HG03280 (cell line): Measurements from ENCODE around the gene MGME1.
"Not testable (repeated sequence)": the region's sequence is repeated elsewhere in the genome, so short reads cannot be mapped to it uniquely, and the experiment has no call there.

Experiments used
- ATAC-seq: cut with Tn5 transposase; IDR thresholded peaks from one replicate; pipeline ENCODE4 v1.9.1; 2021; ENCODE audit warnings: mild to moderate bottlenecking, moderate library complexity; ENCODE audit not compliant: unreplicated experiment

MGME1 gene

DNA sequence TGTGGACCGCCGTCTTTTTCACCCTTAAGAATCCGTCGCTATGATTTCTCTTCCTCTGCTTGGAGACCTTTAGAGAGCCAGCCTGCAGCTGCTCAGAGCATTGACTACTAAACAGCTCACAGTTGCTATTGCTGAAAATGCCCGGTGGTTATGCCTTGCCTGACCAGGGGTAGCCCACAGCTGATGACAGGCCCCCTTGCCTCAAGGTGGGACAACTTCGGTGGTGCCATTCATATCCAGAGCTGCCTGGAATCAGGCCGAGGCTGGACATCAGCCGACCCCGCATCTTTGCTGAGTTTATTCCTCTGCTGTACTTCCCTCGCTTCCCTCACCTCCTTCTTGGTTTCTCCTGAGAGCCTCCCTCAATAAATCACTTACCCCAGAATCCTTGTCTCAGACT is 49.3 kb downstream of the MGME1 start:
- ATAC-seq, result no peak

DNA sequence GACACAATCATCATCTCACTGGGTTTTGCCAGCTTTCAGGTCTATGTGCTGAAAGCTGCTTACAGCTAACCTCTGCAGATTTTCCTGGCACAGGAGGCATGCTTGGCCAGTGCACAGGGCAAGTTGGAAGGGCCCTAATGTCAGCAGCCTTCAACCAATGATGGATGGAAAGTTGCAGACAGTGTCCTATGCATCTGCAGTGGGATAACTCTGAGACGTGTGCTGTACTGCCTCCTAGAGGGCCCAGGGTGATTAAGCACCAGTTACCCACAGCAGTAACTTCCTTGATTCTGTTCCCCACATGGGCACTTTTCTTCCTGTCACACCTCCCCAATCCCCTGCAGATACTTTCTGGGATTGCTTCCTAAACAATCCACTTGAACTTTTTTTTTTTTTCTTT is 50.2 kb downstream of the MGME1 start:
- no peak for ATAC-seq

DNA sequence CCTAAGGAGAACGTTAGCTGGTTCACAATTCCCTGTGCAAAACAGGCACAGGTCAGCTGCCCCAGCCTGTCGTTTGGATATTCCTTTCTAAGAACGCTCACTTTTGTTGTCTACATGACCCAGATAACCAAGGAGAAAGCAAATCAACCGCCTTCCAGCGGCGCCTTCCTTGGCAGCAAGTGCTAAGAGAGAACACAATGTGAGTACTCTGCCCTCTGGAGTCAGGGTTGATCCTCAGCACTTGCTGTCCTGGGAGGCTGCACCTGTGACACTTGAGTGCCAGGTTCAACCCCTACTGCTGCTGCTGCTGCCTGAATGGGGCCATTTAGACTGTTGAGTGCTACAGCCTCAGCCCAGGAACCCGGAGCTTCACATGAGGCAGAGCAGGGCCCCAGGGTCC is 52.1 kb downstream of the MGME1 start:
- ATAC-seq, result no peak

DNA sequence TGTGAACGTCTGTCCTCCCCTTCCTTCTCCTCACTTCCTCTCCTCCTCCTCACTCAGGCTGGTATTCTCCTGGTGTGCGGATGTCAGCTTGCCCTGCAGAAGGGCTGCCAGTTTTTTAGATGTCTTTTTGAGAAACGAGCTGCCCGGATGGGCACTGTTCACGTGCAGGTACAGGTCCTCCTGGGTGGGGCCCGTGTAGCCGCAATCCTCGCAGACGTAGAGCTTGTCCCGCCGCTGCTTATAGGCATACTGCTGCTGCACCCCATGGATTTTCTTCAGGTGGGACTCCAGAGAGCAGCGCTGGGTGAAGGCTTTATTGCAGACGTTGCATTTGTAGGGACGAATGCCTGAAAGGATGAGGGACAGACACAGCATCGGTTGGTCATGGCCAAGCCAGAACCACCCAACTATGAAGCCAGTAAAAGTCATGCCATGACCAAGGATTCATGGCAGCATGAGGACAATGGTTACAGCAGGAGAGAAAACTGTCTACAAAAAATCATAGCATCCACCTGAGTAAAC is 55.8 kb downstream of the MGME1 start:
- ATAC-seq, result no peak

DNA sequence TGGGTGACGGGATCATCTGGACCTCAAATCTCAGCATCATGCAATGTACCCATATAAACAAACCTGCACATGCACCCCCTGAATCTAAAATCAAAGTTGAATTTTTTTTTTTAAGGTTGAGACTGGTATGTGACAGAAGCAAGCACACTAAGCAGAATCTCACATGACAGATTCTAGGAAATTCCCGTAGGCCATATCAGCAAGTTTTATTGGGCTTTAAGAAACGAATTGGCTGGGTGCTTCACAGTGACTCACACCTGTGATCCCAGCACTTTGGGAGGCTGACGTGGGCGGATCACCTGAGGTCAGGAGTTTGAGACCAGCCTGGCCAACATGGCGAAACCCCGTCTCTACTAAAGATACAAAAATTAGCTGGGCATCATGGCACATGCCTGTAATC is 58.2 kb downstream of the MGME1 start:
- not testable (repeated sequence) for ATAC-seq

DNA sequence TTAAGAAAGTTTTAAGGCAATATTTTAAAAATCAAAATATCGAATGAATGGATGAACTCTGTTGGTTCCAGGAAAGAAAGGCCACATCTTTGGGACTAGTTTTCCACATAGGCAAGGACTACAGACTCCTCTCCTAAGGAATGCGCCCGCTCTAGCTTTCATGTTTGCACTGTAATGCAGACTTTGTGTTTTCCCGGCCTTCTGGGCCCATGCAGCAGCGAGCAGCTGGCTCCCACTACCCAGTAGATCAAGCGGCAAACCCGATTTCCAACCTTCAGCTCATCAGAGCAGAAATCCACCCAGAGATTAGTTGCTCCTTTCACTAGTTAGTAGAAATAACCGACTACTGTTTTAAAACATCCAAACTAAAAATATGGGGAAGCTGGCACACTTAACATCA is 61.2 kb downstream of the MGME1 start:
- no peak for ATAC-seq

DNA sequence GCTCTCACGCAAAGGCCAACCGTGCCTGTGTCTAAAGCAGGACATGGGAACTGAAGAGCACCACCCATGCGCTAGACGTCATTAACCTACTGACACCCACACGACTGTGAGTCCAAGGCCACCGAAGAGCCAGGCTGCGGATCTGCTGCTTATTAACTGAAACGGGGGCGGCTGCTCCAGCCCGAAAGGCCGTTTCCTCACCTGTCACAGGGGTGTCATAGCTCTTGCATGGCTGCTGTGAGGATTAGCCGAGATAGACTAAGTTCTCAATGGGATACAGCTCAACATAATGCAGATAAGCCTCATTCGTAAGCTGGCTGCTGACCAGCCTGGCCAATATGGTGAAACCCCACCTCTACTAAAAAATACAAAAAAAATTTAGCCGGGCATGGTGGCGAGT is 62.2 kb downstream of the MGME1 start:
- no peak for ATAC-seq

DNA sequence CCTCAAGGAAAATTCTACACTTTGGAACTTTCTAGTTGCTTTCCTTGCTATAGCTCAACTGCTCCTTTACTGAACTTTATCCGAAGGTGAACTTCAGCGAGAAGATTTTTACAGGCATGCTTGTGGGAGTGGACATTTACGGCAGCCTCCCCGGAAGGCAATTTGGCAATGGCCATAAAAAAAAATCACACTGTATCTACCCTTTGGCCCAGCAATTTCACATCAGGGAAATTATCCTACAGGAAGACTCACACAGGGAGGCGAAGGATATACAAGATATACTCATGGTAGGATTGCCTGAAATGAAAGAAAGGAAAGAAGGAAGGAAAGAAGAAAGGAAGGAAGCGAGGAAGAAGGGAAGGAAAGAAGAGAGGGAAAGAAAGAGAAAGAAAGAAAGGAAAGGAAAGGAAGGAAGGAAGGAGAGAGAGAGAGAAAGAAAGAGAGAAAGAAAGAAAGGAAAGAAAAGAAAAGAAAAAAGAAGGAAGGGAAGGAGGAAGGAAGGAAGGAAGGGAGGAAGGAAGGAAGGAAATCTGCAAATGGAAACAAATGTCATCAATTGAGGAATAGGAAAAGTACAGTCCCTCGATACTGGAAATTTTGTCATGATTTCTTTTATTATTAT is 63.2 kb downstream of the MGME1 start:
- no peak for ATAC-seq

DNA sequence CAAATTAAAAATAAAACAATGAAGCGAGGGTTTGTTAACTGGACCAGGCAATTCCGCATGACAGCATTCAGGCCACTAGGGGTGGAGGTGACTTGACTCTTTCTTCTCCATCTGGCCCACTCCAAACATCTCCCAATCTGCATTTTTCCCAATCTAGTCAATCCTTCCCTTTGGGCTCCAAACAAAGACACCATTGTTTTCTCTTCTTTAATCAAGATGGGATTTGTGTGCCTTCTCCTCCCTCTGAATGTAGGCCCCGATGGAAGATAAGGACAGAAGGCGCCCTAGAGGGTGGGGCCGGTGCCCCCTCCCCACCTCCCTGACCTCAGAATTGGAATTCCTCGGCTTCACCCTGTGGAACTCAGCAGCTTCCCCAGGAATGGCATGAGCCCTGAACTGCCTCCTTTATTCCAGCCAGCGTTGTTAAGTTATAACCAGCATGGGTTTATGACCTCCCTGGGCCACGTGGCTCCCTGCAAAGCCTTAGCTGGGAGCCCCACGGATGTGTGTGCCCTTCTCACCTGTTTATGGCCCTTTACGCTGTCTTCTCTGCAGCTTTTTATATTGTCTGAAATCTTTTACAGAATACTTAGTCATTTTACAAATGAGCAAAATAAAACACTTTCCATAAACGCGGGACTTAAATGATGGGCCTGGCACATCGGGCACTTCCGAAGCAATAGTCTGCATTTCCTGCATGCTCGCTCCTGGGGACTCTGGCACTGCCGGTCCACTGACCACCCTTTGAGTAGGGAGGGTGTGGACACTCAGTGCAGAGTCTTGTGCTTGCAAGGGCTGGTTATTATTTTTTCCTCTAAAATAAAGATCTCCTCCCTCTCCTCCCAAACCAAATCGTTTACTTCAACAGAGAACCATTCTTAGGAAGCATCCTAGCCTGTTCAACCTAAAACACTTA is 64.4 kb downstream of the MGME1 start:
- ATAC-seq, result no peak

DNA sequence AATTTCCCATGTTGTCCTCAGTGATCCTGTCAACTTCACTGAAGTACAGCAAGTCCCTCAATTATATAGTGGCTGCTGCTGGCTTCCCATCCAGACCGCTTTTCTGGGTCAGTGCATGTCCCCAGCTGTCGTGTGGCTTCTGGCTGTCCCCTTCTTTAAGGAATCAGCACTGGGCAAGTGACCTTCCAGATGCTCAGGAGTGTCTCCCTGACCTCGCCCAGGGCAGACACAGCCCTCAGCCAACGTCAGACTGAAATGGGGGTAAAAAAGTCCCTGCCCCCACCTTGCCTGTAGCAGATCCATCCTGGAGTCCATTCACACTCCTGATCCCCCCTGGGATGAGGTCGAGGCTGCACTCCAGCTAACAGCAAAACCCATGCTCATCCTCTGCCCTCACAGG is 65.2 kb downstream of the MGME1 start:
- ATAC-seq, result no peak

DNA sequence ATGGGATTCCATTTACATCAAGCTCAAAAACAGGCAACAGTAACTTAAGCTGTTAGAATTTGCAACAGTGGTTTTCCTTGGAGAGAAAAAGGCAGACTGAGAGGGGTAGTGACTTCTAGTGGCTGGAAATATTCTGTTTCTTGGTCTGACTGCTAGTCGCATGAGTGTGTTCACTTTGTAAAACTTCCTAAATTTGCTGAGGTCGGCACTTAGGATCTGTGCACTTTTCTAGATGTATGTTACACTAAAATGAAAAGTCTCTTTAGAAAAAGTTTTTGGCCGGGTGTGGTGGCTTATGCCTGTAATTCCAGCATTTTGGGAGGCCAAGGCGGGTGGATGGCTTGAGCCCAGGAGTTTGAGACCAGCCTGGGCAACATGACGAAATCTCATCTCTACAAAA is 70.2 kb downstream of the MGME1 start:
- ATAC-seq, result no peak
